ENCODE data around the gene USP17L18.
"Not testable (repeated sequence)": the region's sequence is repeated elsewhere in the genome, so short reads cannot be mapped to it uniquely, and the experiment has no call there.

USP17L18 gene

GRCh38 chr4:9247953-9248680 is at the start of gene USP17L18:
Gene USP17L18 (plus strand): TSS chr4:9248630. CDS start chr4:9248630, 0 bp downstream.
- peak; percentile 8 for DNase-seq (ENCODE audit: low read depth, low spot score)

GRCh38 chr4:9210357-9210756 is 38.1 kb upstream of the USP17L18 start, which contains the start of gene USP17L10:
Gene USP17L10 (plus strand): TSS chr4:9210657. CDS start chr4:9210657, 0 bp downstream.
- DNase-seq (ENCODE audit: low read depth, low spot score), result not testable (repeated sequence)

GRCh38 chr4:9214701-9215100 is 33.7 kb upstream of the USP17L18 start:
- DNase-seq (ENCODE audit: low read depth, low spot score), result not testable (repeated sequence)

- DNase-seq (ENCODE audit: low read depth, low spot score), result not testable (repeated sequence)
These were observed 33.3 kb upstream of the USP17L18 start, which contains the start of gene USP17L11 for GRCh38 chr4:9215105-9215504. Gene USP17L11 (plus strand): TSS chr4:9215405. CDS start chr4:9215405, 0 bp downstream.

- DNase-seq (ENCODE audit: low read depth, low spot score), result not testable (repeated sequence)
These were observed 28.6 kb upstream of the USP17L18 start, which contains the start of gene USP17L12 for GRCh38 chr4:9219852-9220251. Gene USP17L12 (plus strand): TSS chr4:9220152. CDS start chr4:9220152, 0 bp downstream.

- DNase-seq (ENCODE audit: low read depth, low spot score), result not testable (repeated sequence)
These were observed 23.8 kb upstream of the USP17L18 start, which contains the start of gene USP17L13 for GRCh38 chr4:9224596-9224995. Gene USP17L13 (plus strand): TSS chr4:9224896. CDS start chr4:9224896, 0 bp downstream.

- DNase-seq (ENCODE audit: low read depth, low spot score), result not testable (repeated sequence)
These were observed 18.2 kb upstream of the USP17L18 start for GRCh38 chr4:9230249-9230648.

GRCh38 chr4:9234085-9234484 is 14.3 kb upstream of the USP17L18 start, which contains the start of gene USP17L15:
Gene USP17L15 (plus strand): TSS chr4:9234385. CDS start chr4:9234385, 0 bp downstream.
- DNase-seq (ENCODE audit: low read depth, low spot score), result not testable (repeated sequence)

- DNase-seq (ENCODE audit: low read depth, low spot score), result peak; percentile 0
These were observed 10.0 kb upstream of the USP17L18 start for GRCh38 chr4:9238461-9238860.

GRCh38 chr4:9243579-9243978 is 4.9 kb upstream of the USP17L18 start, which contains the start of gene USP17L17:
Gene USP17L17 (plus strand): TSS chr4:9243879. CDS start chr4:9243879, 0 bp downstream.
- not testable (repeated sequence) for DNase-seq (ENCODE audit: low read depth, low spot score)

- DNase-seq (ENCODE audit: low read depth, low spot score), result not testable (repeated sequence)
These were observed 4.6 kb downstream of the USP17L18 start, which contains the start of gene USP17L19 for GRCh38 chr4:9253078-9253477. Gene USP17L19 (plus strand): TSS chr4:9253378. CDS start chr4:9253378, 0 bp downstream.

GRCh38 chr4:9257824-9258223 is 9.4 kb downstream of the USP17L18 start, which contains the start of gene USP17L20:
Gene USP17L20 (plus strand): TSS chr4:9258124. CDS start chr4:9258124, 0 bp downstream.
- DNase-seq (ENCODE audit: low read depth, low spot score), result not testable (repeated sequence)

- DNase-seq (ENCODE audit: low read depth, low spot score), result not testable (repeated sequence)
These were observed 14.1 kb downstream of the USP17L18 start, which contains the start of gene USP17L21 for GRCh38 chr4:9262572-9262971. Gene USP17L21 (plus strand): TSS chr4:9262872. CDS start chr4:9262872, 0 bp downstream.

- DNase-seq (ENCODE audit: low read depth, low spot score), result not testable (repeated sequence)
These were observed 18.9 kb downstream of the USP17L18 start, which contains the start of gene USP17L22 for GRCh38 chr4:9267319-9267718. Gene USP17L22 (plus strand): TSS chr4:9267619. CDS start chr4:9267619, 0 bp downstream.

- DNase-seq (ENCODE audit: low read depth, low spot score), result not testable (repeated sequence)
These were observed 23.3 kb downstream of the USP17L18 start for GRCh38 chr4:9271719-9272118.

Data from astrocyte of the hippocampus (primary cell).